ENCODE measurements around the gene PPP1R13B.

- TF ChIP-seq EZH2 (IDR thresholded peaks at IDR 0.05; ENCODE audit: low read depth) (no peak), CTCF (conservative IDR thresholded peaks at IDR 0.05) (no peak)
Observed at GRCh38 chr14:103718572-103718971, 128.8 kb downstream of the PPP1R13B start.

All from PC-9 (cell line).